NT2/D1 (cell line): Measurements from ENCODE around the gene STARD4.

Experiments used
- SUZ12 ChIP-seq: IDR thresholded peaks from 2 replicates; pipeline ENCODE4 v1.6.1; 2011; ENCODE audit not compliant: insufficient read length, insufficient read depth; ENCODE audit errors: extremely low read depth
- YY1 ChIP-seq: IDR thresholded peaks from 2 replicates; pipeline ENCODE4 v1.6.1; 2011; ENCODE audit not compliant: insufficient read length, insufficient read depth
- ZNF274 ChIP-seq: IDR thresholded peaks from 2 replicates; pipeline ENCODE4 v1.6.1; 2011; ENCODE audit warnings: mild to moderate bottlenecking, low read depth, low read length

GRCh38 chr5:111518777-111519176 is 6.4 kb upstream of the STARD4 start:
- TF ChIP-seq SUZ12 (no peak), ZNF274 (no peak), YY1 (no peak)
